Subcutaneous abdominal adipose tissue (tissue), 5 donors: ENCODE measurements around the gene FAM81A.
"Not testable (repeated sequence)": the region's sequence is repeated elsewhere in the genome, so short reads cannot be mapped to it uniquely, and the experiment has no call there.

Experiments used
- H3K27ac ChIP-seq: one replicate; pipeline ENCODE4 v1.7.0; 2013; ENCODE audit warnings: low read depth, mild to moderate bottlenecking, inconsistent platforms, low read length, moderate library complexity
- H3K27me3 ChIP-seq, 5 donors: one replicate each; pipeline ENCODE4 v1.7.0; 2013; ENCODE audit warnings: low read length in 5 of 5, inconsistent platforms in 1 of 5; ENCODE audit not compliant: control insufficient read depth in 5 of 5, insufficient read depth in 4 of 5
- H3K36me3 ChIP-seq, 5 donors: one replicate each; pipeline ENCODE4 v1.7.0; 2013; ENCODE audit warnings: low read length in 5 of 5; ENCODE audit not compliant: control insufficient read depth in 5 of 5, insufficient read depth in 5 of 5
- H3K4me1 ChIP-seq, 5 donors: one replicate each; pipeline ENCODE4 v1.7.0; 2013; ENCODE audit warnings: low read length in 5 of 5, mild to moderate bottlenecking in 3 of 5, moderate library complexity in 1 of 5; ENCODE audit not compliant: control insufficient read depth in 5 of 5, insufficient read depth in 5 of 5
- H3K4me3 ChIP-seq, 5 donors: one replicate each; pipeline ENCODE4 v1.7.0; 2013; ENCODE audit warnings: low read length in 5 of 5, low read depth in 1 of 5
- H3K9ac ChIP-seq, 5 donors: one replicate each; pipeline ENCODE4 v1.7.0; 2013; ENCODE audit warnings: low read length in 5 of 5, mild to moderate bottlenecking in 4 of 5, moderate library complexity in 3 of 5
- H3K9me3 ChIP-seq, 5 donors: one replicate each; pipeline ENCODE4 v1.7.0; 2013; ENCODE audit warnings: low read length in 5 of 5; ENCODE audit not compliant: control insufficient read depth in 5 of 5
- donor health status: healthy.
- donor health status: healthy.
- donor health status: healthy.
- donor health status: healthy.
- donor health status: healthy.

FAM81A gene

GRCh38 chr15:59516655-59517461 lies 78.9 kb downstream of the FAM81A start:
- peaks cover 0 to 8% (median 0%) of the 10 kb centered on the region in 5 donors for H3K4me1 ChIP-seq
- no peak overlapping the region for H3K4me3 ChIP-seq
- no peaks in the 10 kb centered on the region for H3K36me3 ChIP-seq
- no peaks in the 10 kb centered on the region for H3K27me3 ChIP-seq
- no peak overlapping the region for H3K27ac ChIP-seq
- no peak overlapping the region for H3K9ac ChIP-seq
- no peaks in the 10 kb centered on the region for H3K9me3 ChIP-seq

- Histone ChIP-seq H3K9me3 (no peaks in the 10 kb centered on the region), H3K27me3 (no peaks in the 10 kb centered on the region), H3K9ac (no peak overlapping the region), H3K4me1 (peaks cover 0 to 8% (median 0%) of the 10 kb centered on the region in 5 donors), H3K36me3 (no peaks in the 10 kb centered on the region), H3K27ac (no peak overlapping the region), H3K4me3 (no peak overlapping the region)
Measured at GRCh38 chr15:59519329-59519728, 81.3 kb downstream of the FAM81A start.

- no peaks in the 10 kb centered on the region for H3K36me3 ChIP-seq
- peaks cover 0 to 4% (median 0%) of the 10 kb centered on the region in 5 donors for H3K4me1 ChIP-seq
- H3K9ac ChIP-seq: no peak overlapping the region
- no peak overlapping the region for H3K4me3 ChIP-seq
- no peak overlapping the region for H3K27ac ChIP-seq
- H3K27me3 ChIP-seq: no peaks in the 10 kb centered on the region
- H3K9me3 ChIP-seq: no peaks in the 10 kb centered on the region
Measured at GRCh38 chr15:59521443-59521842, 83.5 kb downstream of the FAM81A start.

GRCh38 chr15:59522988-59523461 lies 85.0 kb downstream of the FAM81A start:
- Histone ChIP-seq H3K4me1 (peaks cover 0 to 4% (median 0%) of the 10 kb centered on the region in 5 donors), H3K36me3 (no peaks in the 10 kb centered on the region), H3K9ac (no peak overlapping the region), H3K9me3 (no peaks in the 10 kb centered on the region), H3K4me3 (no peak overlapping the region), H3K27me3 (no peaks in the 10 kb centered on the region), H3K27ac (no peak overlapping the region)

GRCh38 chr15:59523702-59524101 lies 85.7 kb downstream of the FAM81A start:
- no peaks in the 10 kb centered on the region for H3K9me3 ChIP-seq
- H3K27ac ChIP-seq: no peak overlapping the region
- H3K4me3 ChIP-seq: no peak overlapping the region
- no peak overlapping the region for H3K9ac ChIP-seq
- H3K36me3 ChIP-seq: no peaks in the 10 kb centered on the region
- H3K27me3 ChIP-seq: no peaks in the 10 kb centered on the region
- H3K4me1 ChIP-seq: peaks cover 0 to 4% (median 0%) of the 10 kb centered on the region in 5 donors

GRCh38 chr15:59524331-59524731 lies 86.3 kb downstream of the FAM81A start:
- no peak overlapping the region for H3K9ac ChIP-seq
- peaks cover 0 to 4% (median 0%) of the 10 kb centered on the region in 5 donors for H3K4me1 ChIP-seq

GRCh38 chr15:59526466-59526865 lies 88.5 kb downstream of the FAM81A start:
- not testable (repeated sequence) for H3K4me1 ChIP-seq, H3K27me3 ChIP-seq, H3K27ac ChIP-seq, H3K36me3 ChIP-seq, H3K4me3 ChIP-seq, H3K9ac ChIP-seq, H3K9me3 ChIP-seq

More at GRCh38 chr15:59524331-59524731, 86.3 kb downstream of the FAM81A start:
- Histone ChIP-seq H3K27ac (no peak overlapping the region), H3K36me3 (no peaks in the 10 kb centered on the region), H3K9me3 (no peaks in the 10 kb centered on the region), H3K4me3 (no peak overlapping the region), H3K27me3 (no peaks in the 10 kb centered on the region)

GRCh38 chr15:59528429-59528828 lies 90.4 kb downstream of the FAM81A start:
- Histone ChIP-seq H3K27me3 (no peaks in the 10 kb centered on the region), H3K4me1 (peaks cover 0 to 2% (median 0%) of the 10 kb centered on the region in 5 donors), H3K36me3 (no peaks in the 10 kb centered on the region), H3K9me3 (no peaks in the 10 kb centered on the region), H3K9ac (no peak overlapping the region), H3K27ac (no peak overlapping the region), H3K4me3 (no peak overlapping the region)

GRCh38 chr15:59528961-59529402 lies 91.0 kb downstream of the FAM81A start:
- no peaks in the 10 kb centered on the region for H3K36me3 ChIP-seq
- no peaks in the 10 kb centered on the region for H3K27me3 ChIP-seq
- no peak overlapping the region for H3K27ac ChIP-seq
- H3K4me3 ChIP-seq: no peak overlapping the region
- H3K4me1 ChIP-seq: peaks cover 0 to 2% (median 0%) of the 10 kb centered on the region in 5 donors
- peak overlapping the region in 1 of 5 donors; percentile 20 for H3K9ac ChIP-seq
- H3K9me3 ChIP-seq: no peaks in the 10 kb centered on the region

GRCh38 chr15:59531066-59531675 lies 93.2 kb downstream of the FAM81A start:
- Histone ChIP-seq H3K36me3 (no peaks in the 10 kb centered on the region), H3K27ac (no peak overlapping the region), H3K9ac (no peak overlapping the region), H3K27me3 (no peaks in the 10 kb centered on the region), H3K9me3 (no peaks in the 10 kb centered on the region), H3K4me3 (no peak overlapping the region), H3K4me1 (peaks cover 0 to 2% (median 0%) of the 10 kb centered on the region in 5 donors)
